Stimulated activated CD4-positive, alpha-beta T cell treated with anti-CD3 and anti-CD28 coated beads, Interleukin-1b, Interleukin-23, amount 100 ng/mL, for 48 hours (primary cell): ENCODE results near the gene CARMIL3.
"Not testable (repeated sequence)": the region's sequence is repeated elsewhere in the genome, so short reads cannot be mapped to it uniquely, and the experiment has no call there.

ENCODE experiments used
- DNase-seq: peaks from one replicate; pipeline ENCODE4 v3.0.0-alpha.2; 2020

Gene CARMIL3

DNA sequence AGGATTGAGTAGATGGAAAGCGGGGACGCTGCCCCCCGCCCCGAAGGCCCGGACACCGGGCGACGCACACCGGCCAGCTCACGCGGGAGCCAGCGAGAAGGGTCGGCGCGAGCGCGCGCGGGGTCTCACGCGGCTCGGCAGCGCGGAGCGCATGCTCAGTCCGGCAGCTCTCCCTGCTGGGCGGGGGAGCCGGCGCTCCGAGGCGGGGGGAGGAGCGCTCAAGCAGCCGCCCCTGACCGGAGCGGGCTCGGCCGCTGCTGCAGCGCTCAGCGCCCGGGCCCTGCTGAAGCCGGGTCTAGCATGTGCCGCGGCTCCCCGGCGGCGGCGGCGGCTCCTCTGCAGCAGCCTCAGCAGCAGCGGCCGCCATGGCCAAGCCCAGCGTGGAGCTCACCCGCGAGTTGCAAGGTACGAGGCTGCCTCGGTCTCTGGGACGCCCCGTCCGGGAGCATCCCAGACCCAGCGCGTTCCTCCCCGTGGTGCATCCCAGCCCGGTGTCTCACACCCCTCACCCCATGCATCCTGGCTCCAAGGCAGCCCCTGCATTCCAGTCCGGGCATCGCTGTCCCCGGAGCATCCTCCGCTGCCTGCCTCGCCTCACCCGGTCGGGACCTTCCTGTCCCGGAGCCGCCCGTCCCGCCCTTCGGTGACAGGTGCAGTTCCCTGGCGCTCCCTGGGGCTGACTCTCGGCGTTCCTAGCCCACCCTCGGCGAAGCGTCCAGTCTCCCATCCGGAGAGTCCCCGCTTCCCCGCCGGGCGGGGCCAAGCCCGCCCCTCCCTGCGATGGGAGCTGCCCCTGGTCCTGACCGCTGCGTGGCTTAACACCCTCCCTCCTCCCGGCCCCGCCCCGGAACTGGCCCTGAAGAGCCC is at the start of gene CARMIL3:
Gene CARMIL3, plus strand, starts transcription at position 221 of the 867 bp plus-strand sequence. Its CDS starts 145 bp downstream, at position 366.
- peak; percentile 40 for DNase-seq

DNA sequence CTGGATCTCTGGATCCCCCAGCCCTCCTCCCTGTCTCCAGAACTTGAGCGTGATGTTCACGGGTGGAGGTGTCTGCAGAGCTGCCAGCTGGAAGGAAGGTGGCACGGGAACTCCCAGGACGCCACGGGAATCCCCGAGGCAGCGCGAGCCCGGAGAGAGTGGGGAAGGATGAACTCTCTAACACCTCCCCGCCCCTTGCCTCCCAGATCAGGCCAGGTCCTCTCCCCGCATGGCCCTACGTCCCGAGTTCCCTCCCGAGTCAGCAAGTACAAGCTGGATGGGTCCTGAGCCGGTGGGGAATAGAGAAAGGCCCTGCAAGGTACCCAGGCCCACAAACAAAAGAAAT is 45.4 kb upstream of the CARMIL3 start:
- DNase-seq: not testable (repeated sequence)

DNA sequence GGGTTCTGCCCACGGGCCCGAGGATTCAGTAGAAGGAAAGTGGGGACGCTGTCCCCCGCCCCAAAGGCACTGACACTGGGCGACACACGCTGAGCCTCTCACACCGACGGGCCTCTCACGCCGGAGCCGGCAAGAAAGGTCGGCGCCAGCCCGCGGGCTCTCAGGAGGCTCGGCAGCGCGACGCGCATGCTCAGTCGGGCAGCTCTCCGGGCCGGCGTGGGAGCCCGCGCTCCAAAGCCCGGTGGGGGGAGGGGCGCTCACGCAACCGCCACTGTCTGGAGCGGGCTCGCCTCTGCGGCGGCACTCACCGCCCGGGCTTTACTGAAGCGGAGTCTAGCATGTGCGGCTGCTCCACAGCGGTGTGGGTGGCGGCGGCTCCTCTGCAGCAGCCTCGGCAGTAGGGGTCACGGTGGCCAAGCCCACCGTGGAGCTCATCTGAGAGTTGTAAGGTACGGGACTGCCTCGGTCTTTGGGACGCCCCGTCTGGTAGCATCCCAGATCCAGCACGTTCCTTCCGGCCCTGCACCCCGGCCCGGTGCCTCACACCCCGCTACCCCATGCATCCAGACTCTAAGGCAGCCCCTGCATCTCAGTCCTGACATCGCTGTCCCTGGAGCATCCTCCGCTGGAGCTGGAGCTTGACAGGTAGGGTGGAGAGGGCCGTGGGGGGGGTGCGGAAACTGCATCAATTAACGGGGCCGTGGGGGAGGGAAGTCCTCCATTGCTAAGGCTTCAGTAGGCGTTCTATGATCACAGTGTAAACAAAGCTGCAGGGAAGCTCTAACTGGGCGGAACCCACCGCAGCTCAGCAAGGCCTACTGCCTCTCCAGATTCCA is 44.8 kb upstream of the CARMIL3 start:
- DNase-seq: peak; percentile 70

DNA sequence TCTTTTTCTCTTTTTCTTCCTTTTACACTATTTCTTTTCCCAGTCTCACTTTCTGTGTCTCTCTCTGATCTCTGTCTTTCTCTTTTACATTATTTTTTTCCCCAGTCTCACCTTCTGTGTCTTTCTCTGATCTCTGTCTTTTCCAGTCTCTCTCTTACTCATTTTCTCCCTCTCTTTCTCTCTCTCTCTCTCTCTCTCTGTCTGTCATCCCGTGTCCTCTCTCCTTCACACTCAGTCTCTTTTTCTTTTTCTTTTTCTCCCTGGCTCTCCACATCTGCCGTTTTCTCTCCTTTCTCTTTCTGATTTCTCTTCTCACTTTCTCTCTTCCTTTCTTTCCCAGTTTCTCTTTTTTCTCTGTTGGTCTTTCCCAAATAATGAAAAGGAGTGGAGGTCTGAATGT is 40.8 kb upstream of the CARMIL3 start:
- DNase-seq: no peak

- DNase-seq: not testable (repeated sequence)
These were observed 39.0 kb upstream of the CARMIL3 start for GRCh38 chr14:24012726-24013273.

GRCh38 chr14:24013654-24014514 is 37.9 kb upstream of the CARMIL3 start:
- peak; percentile 52 for DNase-seq

- DNase-seq: not testable (repeated sequence)
These were observed 36.1 kb upstream of the CARMIL3 start for GRCh38 chr14:24015745-24016144.

GRCh38 chr14:24018978-24019377 is 32.8 kb upstream of the CARMIL3 start:
- not testable (repeated sequence) for DNase-seq

GRCh38 chr14:24019944-24020343 is 31.9 kb upstream of the CARMIL3 start:
- DNase-seq: not testable (repeated sequence)

- DNase-seq: not testable (repeated sequence)
These were observed 31.3 kb upstream of the CARMIL3 start for GRCh38 chr14:24020520-24020919.

DNA sequence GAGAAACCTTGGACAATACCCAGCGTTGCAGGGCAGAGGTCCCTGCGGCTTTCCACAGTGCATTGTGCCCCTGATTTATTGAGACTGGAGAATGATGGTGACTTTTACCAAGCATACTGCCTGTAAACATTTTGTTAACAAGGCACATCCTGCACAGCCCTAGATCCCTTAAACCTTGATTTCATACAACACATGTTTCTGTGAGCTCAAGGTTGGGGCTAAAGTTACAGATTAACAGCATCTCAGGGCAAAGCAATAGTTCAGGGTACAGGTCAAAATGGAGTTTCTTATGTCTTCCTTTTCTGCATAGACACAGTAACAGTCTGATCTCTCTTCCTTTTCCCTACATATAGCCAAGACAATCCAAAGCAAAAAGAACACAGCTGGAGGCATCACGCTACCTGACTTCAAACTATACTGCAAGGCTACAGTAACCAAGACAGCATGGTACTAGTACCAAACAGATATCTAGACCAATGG is 26.8 kb upstream of the CARMIL3 start:
- DNase-seq: not testable (repeated sequence)

DNA sequence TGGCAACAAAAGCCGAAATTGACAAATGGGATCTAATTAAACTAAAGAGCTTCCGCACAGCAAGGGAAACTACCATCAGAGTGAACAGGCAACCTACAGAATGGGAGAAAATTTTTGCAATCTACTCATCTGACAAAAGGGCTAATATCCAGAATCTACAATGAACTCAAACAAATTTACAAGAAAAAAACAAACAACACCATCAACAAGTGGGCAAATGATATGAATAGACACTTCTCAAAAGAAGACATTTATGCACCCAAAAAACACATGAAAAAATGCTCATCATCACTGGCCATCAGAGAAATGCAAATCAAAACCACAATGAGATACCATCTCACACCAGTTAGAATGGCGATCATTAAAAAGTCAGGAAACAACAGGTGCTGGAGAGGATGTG is 22.1 kb upstream of the CARMIL3 start:
- not testable (repeated sequence) for DNase-seq

- not testable (repeated sequence) for DNase-seq
These were observed 20.5 kb upstream of the CARMIL3 start for GRCh38 chr14:24031331-24031730.

DNA sequence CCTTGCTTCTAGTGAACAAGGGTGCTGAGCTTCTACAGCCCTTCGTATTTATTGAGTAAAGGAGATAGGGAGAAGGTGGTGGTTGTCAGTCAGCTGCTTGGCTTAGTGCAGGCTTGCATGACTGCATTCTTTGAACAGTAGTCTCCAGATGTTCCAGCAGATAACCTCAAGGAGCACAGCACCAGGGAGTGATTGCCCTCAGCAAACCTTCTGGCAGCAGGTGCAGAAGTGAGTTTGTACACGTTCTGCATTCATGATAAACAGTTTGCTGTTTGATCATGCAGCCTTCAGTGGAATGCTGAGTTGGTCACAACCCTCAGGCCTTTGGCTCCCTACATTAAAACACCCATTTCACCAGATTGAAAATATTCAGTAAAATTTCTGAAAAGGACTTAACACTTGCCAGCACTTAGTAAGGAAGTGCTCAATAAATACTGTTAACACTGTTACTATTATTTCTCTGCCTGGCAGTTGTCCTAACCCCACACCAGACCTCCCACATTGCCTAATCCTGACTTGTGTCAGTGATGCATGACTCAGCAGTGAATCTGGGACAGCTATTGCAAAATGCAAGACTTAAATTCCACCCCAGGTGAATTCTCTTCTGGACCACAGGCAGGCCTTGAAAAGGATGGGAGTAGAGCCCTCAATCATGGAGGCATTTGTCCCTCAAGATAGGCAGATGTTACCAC is 18.9 kb upstream of the CARMIL3 start:
- no peak for DNase-seq

DNA sequence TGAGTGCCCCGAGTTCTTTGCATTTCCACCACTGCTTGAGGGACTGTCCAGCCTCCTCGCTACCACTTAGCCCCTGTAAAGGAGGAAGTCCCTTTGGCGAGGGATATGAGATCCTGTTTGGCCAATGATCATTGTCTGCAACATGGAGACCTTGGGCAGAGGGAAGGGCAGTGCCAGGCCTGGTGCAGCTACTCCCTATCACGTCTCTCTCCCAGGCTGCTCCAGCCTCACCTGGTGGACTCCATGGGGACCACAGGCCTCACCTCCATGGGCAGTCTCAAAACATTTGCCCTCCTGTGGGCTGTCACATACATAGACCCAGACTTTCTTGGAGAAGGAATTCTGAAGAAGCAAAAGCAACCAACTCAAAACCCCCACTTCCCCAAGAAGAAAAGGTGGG is 16.0 kb upstream of the CARMIL3 start:
- DNase-seq: not testable (repeated sequence)

- peak; percentile 53 for DNase-seq
These were observed 15.4 kb upstream of the CARMIL3 start for GRCh38 chr14:24036169-24036962.

- DNase-seq: not testable (repeated sequence)
These were observed 14.7 kb upstream of the CARMIL3 start for GRCh38 chr14:24036963-24037657.

DNA sequence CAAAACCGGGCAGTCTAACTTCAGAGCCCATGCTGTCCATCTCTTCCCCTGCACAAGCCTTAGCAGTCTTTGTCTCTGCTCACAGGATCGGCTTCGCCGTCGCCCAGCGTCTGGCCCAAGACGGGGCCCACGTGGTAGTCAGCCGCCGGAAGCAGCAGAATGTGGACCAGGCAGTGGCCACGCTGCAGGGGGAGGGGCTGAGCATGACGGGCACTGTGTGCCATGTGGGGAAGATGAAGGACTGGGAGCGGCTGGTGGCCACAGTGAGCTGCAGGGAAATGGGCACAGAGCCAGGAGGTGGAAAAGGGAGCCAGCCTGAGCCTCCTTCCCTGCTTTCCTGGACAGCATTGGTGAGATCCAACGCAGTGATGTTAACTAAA is 14.2 kb upstream of the CARMIL3 start:
- no peak for DNase-seq

GRCh38 chr14:24038686-24039085 is 13.1 kb upstream of the CARMIL3 start:
- DNase-seq: no peak

DNA sequence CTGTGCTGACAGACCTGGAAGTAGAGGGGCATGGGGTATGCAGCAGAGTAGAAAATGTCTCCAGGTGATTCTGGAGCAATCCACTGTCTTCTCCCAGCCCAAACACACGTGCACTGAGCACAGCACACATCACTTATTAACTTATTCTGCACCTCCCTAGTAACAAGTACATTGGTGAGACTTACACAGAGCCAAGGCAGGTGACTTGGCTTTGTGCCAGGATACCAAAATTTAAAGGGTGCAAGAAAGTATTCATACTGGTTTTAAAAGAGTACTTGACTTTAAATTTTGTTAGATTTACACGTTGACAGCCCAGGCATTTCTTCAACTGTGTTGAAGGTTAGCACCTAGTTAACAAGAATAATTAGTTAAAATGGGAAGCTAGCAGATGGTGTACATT is 11.1 kb upstream of the CARMIL3 start:
- no peak for DNase-seq
